NT2/D1 (cell line): ENCODE results near the gene TMBIM6.

ENCODE experiments used
- DNase-seq: peaks from one replicate; pipeline ENCODE4 v3.0.0-alpha.2; 2011; ENCODE audit warnings: low read depth, low spot score
- H3K27me3 ChIP-seq: 2 replicates; pipeline ENCODE4 v1.6.0; 2011; ENCODE audit warnings: mild to moderate bottlenecking; ENCODE audit not compliant: insufficient read length, insufficient read depth
- H3K36me3 ChIP-seq: 2 replicates; pipeline ENCODE4 v1.6.1; 2011; ENCODE audit warnings: mild to moderate bottlenecking, low read length, mixed read lengths; ENCODE audit not compliant: insufficient read depth, insufficient read length
- H3K4me1 ChIP-seq: 2 replicates; pipeline ENCODE4 v1.5.1; 2011; ENCODE audit not compliant: insufficient read depth, insufficient read length
- H3K4me3 ChIP-seq: 2 replicates; pipeline ENCODE4 v1.5.1; 2011; ENCODE audit warnings: low read depth; ENCODE audit not compliant: insufficient read length
- H3K9ac ChIP-seq: 2 replicates; pipeline ENCODE4 v1.6.0; 2011; ENCODE audit warnings: low read depth; ENCODE audit not compliant: insufficient read length
- H3K9me3 ChIP-seq: 2 replicates; pipeline ENCODE4 v1.5.1; 2011; ENCODE audit warnings: mild to moderate bottlenecking, low read length; ENCODE audit not compliant: insufficient read depth
- SUZ12 ChIP-seq: IDR thresholded peaks from 2 replicates; pipeline ENCODE4 v1.6.1; 2011; ENCODE audit not compliant: insufficient read length, insufficient read depth; ENCODE audit errors: extremely low read depth
- YY1 ChIP-seq: IDR thresholded peaks from 2 replicates; pipeline ENCODE4 v1.6.1; 2011; ENCODE audit not compliant: insufficient read length, insufficient read depth
- ZNF274 ChIP-seq: IDR thresholded peaks from 2 replicates; pipeline ENCODE4 v1.6.1; 2011; ENCODE audit warnings: mild to moderate bottlenecking, low read depth, low read length

The TMBIM6 gene

GRCh38 chr12:49807991-49808580 lies 66.7 kb downstream of the TMBIM6 start:
- H3K9ac ChIP-seq, result peak overlapping the region; percentile 80
- no peak overlapping the region for H3K4me3 ChIP-seq
- peaks cover 44% of the 10 kb centered on the region for H3K36me3 ChIP-seq
- no peaks in the 10 kb centered on the region for H3K27me3 ChIP-seq
- TF ChIP-seq ZNF274, result no peak
- TF ChIP-seq YY1, result no peak
- TF ChIP-seq SUZ12, result no peak
- peaks cover 28% of the 10 kb centered on the region for H3K4me1 ChIP-seq
- no peak for DNase-seq
- no peaks in the 10 kb centered on the region for H3K9me3 ChIP-seq

GRCh38 chr12:49808686-49809380 lies 67.5 kb downstream of the TMBIM6 start:
- H3K27me3 ChIP-seq, result no peaks in the 10 kb centered on the region
- TF ChIP-seq ZNF274, result no peak
- TF ChIP-seq YY1, result no peak
- TF ChIP-seq SUZ12, result no peak
- H3K9ac ChIP-seq, result peak overlapping the region; percentile 80
- H3K4me1 ChIP-seq, result peaks cover 23% of the 10 kb centered on the region
- peak; percentile 42 for DNase-seq
- H3K4me3 ChIP-seq, result no peak overlapping the region
- peaks cover 38% of the 10 kb centered on the region for H3K36me3 ChIP-seq
- H3K9me3 ChIP-seq, result no peaks in the 10 kb centered on the region

GRCh38 chr12:49809381-49809905 lies 68.1 kb downstream of the TMBIM6 start:
- Histone ChIP-seq H3K4me1 (peaks cover 23% of the 10 kb centered on the region), H3K9ac (peak overlapping the region; percentile 80), H3K36me3 (peaks cover 32% of the 10 kb centered on the region), H3K9me3 (no peaks in the 10 kb centered on the region), H3K4me3 (no peak overlapping the region), H3K27me3 (no peaks in the 10 kb centered on the region)
- DNase-seq, result peak; percentile 64
- TF ChIP-seq SUZ12 (no peak), ZNF274 (no peak), YY1 (no peak)

GRCh38 chr12:49809906-49810389 lies 68.6 kb downstream of the TMBIM6 start:
- no peak for TF ChIP-seq SUZ12
- no peak for TF ChIP-seq YY1
- no peak for TF ChIP-seq ZNF274
- DNase-seq, result no peak
- Histone ChIP-seq H3K4me3 (no peak overlapping the region), H3K27me3 (no peaks in the 10 kb centered on the region), H3K4me1 (peaks cover 21% of the 10 kb centered on the region), H3K36me3 (peaks cover 30% of the 10 kb centered on the region), H3K9ac (peak overlapping the region; percentile 69), H3K9me3 (no peaks in the 10 kb centered on the region)

- H3K36me3 ChIP-seq, result peaks cover 30% of the 10 kb centered on the region
- peaks cover 21% of the 10 kb centered on the region for H3K4me1 ChIP-seq
- no peak for DNase-seq
- H3K9ac ChIP-seq, result no peak overlapping the region
- H3K27me3 ChIP-seq, result no peaks in the 10 kb centered on the region
- H3K9me3 ChIP-seq, result no peaks in the 10 kb centered on the region
- no peak for TF ChIP-seq SUZ12
- no peak for TF ChIP-seq YY1
- no peak for TF ChIP-seq ZNF274
- H3K4me3 ChIP-seq, result no peak overlapping the region
These were observed 69.8 kb downstream of the TMBIM6 start for GRCh38 chr12:49811136-49811535.

GRCh38 chr12:49811961-49812401 lies 70.6 kb downstream of the TMBIM6 start:
- Histone ChIP-seq H3K9ac (no peak overlapping the region), H3K4me3 (no peak overlapping the region), H3K27me3 (no peaks in the 10 kb centered on the region), H3K36me3 (peaks cover 30% of the 10 kb centered on the region), H3K9me3 (no peaks in the 10 kb centered on the region), H3K4me1 (peaks cover 21% of the 10 kb centered on the region)
- no peak for DNase-seq
- TF ChIP-seq YY1 (no peak), ZNF274 (no peak), SUZ12 (no peak)

GRCh38 chr12:49813131-49813530 lies 71.8 kb downstream of the TMBIM6 start:
- DNase-seq, result no peak
- no peak for TF ChIP-seq ZNF274
- Histone ChIP-seq H3K9ac (no peak overlapping the region), H3K9me3 (no peaks in the 10 kb centered on the region), H3K4me3 (no peak overlapping the region), H3K36me3 (peaks cover 24% of the 10 kb centered on the region), H3K4me1 (peaks cover 15% of the 10 kb centered on the region), H3K27me3 (no peaks in the 10 kb centered on the region)
